Keratinocyte (primary cell): Measurements from ENCODE around the gene TEX48. TPM values are rescaled to one million over a fixed set of nuclear protein-coding genes. Genes with fewer than 3 reads are reported as not detected.

ENCODE experiments used
- DNase-seq: peaks from one replicate; pipeline ENCODE4 v3.0.0-alpha.2; 2011; ENCODE audit warnings: low read depth, missing footprints, low spot score
- FAIRE-seq: peaks from 2 replicates; lab custom pipeline; 2011; peaks lifted over from hg19 to GRCh38; lab: Jason Lieb, UNC
- H2AFZ ChIP-seq: 2 replicates; pipeline ENCODE4 v1.6.0; 2012; ENCODE audit warnings: low read length, control low read depth, inconsistent platforms; ENCODE audit not compliant: control insufficient read depth
- H3K27ac ChIP-seq: 2 replicates; pipeline ENCODE4 v1.5.1; 2011; ENCODE audit warnings: low read length; ENCODE audit not compliant: control insufficient read depth, insufficient read depth
- H3K27me3 ChIP-seq: 3 replicates; pipeline ENCODE4 v1.6.0; 2011; ENCODE audit warnings: low read length; ENCODE audit not compliant: control insufficient read depth, insufficient read depth; ENCODE audit errors: extremely low read depth
- H3K36me3 ChIP-seq, 2 experiments: 2 replicates in 1 of 2; 3 replicates in 1 of 2; pipeline ENCODE4 v1.5.1; 2011; ENCODE audit warnings: low read length in 2 of 2, mild to moderate bottlenecking in 1 of 2; ENCODE audit not compliant: control insufficient read depth in 2 of 2, insufficient read depth in 2 of 2; ENCODE audit errors: extremely low read depth in 1 of 2
- H3K4me1 ChIP-seq: 3 replicates; pipeline ENCODE4 v1.5.1; 2011; ENCODE audit warnings: low read length; ENCODE audit not compliant: control insufficient read depth, insufficient read depth; ENCODE audit errors: extremely low read depth
- H3K4me2 ChIP-seq: 3 replicates; pipeline ENCODE4 v1.6.0; 2011; ENCODE audit warnings: low read depth, low read length; ENCODE audit not compliant: control insufficient read depth, insufficient read depth; ENCODE audit errors: extremely low read depth
- H3K4me3 ChIP-seq, 3 experiments: fragments of 200-600 bp in 1 of 3; sonication (generic) in 1 of 3; 2 replicates in 2 of 3; 3 replicates in 1 of 3; pipeline ENCODE4 v1.5.1; 2011 to 2016; ENCODE audit warnings: low read length in 3 of 3, mild to moderate bottlenecking in 3 of 3, control low read depth in 2 of 3, inconsistent platforms in 1 of 3, low read depth in 1 of 3, mixed read lengths in 1 of 3, mixed run types in 1 of 3, moderate library complexity in 1 of 3; ENCODE audit not compliant: control insufficient read depth in 2 of 3, insufficient read depth in 2 of 3; ENCODE audit errors: extremely low read depth in 1 of 3
- H3K79me2 ChIP-seq: 2 replicates; pipeline ENCODE4 v1.6.0; 2012; ENCODE audit warnings: low read length; ENCODE audit not compliant: control insufficient read depth, insufficient read depth
- H3K9ac ChIP-seq: 3 replicates; pipeline ENCODE4 v1.6.0; 2011; ENCODE audit warnings: low read length; ENCODE audit not compliant: control insufficient read depth, insufficient read depth; ENCODE audit errors: extremely low read depth
- H3K9me1 ChIP-seq: 3 replicates; pipeline ENCODE4 v1.6.0; 2011; ENCODE audit warnings: low read length; ENCODE audit not compliant: control insufficient read depth, insufficient read depth; ENCODE audit errors: extremely low read depth
- H3K9me3 ChIP-seq: 2 replicates; pipeline ENCODE4 v1.5.1; 2012; ENCODE audit warnings: low read depth, low read length; ENCODE audit not compliant: control insufficient read depth
- H4K20me1 ChIP-seq: 3 replicates; pipeline ENCODE4 v1.6.0; 2011; ENCODE audit warnings: low read length; ENCODE audit not compliant: control insufficient read depth, insufficient read depth; ENCODE audit errors: extremely low read depth
- EZH2 ChIP-seq: IDR thresholded peaks from one replicate; pipeline ENCODE4 v1.6.1; 2012; ENCODE audit warnings: inconsistent platforms, mild to moderate bottlenecking, low read length, moderate library complexity
- dilution Hi-C: fragments of 300-500 bp; cut with MboI; formaldehyde crosslinking; loops from one replicate; pipeline ENCODE4 v1.7.0; 2020; ENCODE audit warnings: low sequenced_read_pairs; ENCODE audit not compliant: extremely low pct_ligation_motif_present
- polyA plus RNA-seq, 5 experiments: library from polyadenylated mRNA; depleted of rRNA in 3 of 5; stranded (reverse) in 3 of 5; stranded (forward) in 1 of 5; unstranded in 1 of 5; fragments of >200 nt; gene quantifications; 1 replicate in 1 of 5; 2 replicates in 3 of 5; 3 replicates in 1 of 5; pipeline versions ENCODE4 v1.2.1 to v1.2.3, GENCODE V29; 2011 to 2012; ENCODE audit warnings: missing spikeins in 2 of 5, low read depth in 1 of 5, low replicate concordance in 1 of 5
- TF ChIP-seq, protein P1 (sequence below), 3 experiments: IDR thresholded peaks in 1 of 3; conservative IDR thresholded peaks in 1 of 3; optimal IDR thresholded peaks in 1 of 3; 2 replicates in 2 of 3; 3 replicates in 1 of 3; pipeline versions ENCODE3 to v1.5.1; 2011; ENCODE audit warnings: low read length in 3 of 3, mild to moderate bottlenecking in 3 of 3, moderate library complexity in 2 of 3, control low read depth in 1 of 3, inconsistent platforms in 1 of 3; ENCODE audit not compliant: insufficient read depth in 2 of 3; ENCODE audit errors: extremely low read depth in 1 of 3

TEX48 gene
- polyA plus RNA-seq, 1 donor (not counting 4 experiments of a cell fraction or from before 2014, with no cell fraction given), result not detected

DNA sequence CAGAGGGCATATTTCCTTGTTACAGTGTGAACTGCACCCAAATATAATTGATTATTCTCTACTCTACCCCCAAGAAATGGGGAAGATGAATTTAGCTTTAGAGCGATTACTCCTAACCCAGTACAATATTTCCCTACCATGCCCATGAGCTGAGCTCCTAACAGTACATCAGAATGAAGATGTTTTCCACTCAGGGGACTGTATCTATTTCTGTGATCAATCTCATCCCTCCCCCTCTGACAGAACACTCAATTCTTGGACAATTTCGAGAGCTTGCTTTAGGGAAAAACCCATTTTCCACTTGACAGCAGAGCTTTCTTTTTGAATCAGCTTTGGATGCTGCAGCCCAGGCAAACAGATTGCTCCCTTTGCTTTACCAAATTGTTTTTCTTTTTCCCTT is 24.7 kb upstream of the TEX48 start:
- DNase-seq, result no peak
- no peak overlapping the region for H3K9ac ChIP-seq
- dilution Hi-C loops, result no loop called here

DNA sequence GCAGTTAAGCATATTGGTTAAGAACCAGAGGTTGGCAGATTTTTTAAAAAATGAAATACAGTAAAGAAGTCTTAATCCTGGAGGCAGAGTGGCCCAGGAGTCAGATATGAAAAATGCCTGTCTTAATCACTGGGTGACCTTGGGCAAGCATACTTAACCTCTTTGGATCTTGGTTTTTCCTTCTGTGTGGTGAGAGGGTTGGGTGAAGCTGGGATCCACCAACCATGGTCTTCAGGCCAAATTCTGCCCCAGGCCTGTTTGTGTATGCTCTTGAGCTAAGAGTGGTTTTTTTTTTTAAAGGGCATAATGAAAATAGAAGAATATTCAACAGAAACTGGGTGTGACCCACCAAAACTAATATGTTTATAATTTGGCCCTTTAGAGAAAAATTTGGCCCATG is 20.0 kb upstream of the TEX48 start:
- FAIRE-seq (no peak), DNase-seq (no peak)
- Histone ChIP-seq H3K4me1 (peaks cover 4% of the 10 kb centered on the region), H3K4me2 (no peak overlapping the region), H3K4me3 (no peak overlapping the region), H3K36me3 (no peaks in the 10 kb centered on the region), H4K20me1 (no peaks in the 10 kb centered on the region), H3K9ac (no peak overlapping the region), H3K79me2 (no peaks in the 10 kb centered on the region), H3K9me1 (no peaks in the 10 kb centered on the region), H3K27me3 (no peaks in the 10 kb centered on the region), H2AFZ (no peak overlapping the region), H3K27ac (no peak overlapping the region), H3K9me3 (no peaks in the 10 kb centered on the region)
- dilution Hi-C loops, result no loop called here
- TF ChIP-seq, protein P1, sequence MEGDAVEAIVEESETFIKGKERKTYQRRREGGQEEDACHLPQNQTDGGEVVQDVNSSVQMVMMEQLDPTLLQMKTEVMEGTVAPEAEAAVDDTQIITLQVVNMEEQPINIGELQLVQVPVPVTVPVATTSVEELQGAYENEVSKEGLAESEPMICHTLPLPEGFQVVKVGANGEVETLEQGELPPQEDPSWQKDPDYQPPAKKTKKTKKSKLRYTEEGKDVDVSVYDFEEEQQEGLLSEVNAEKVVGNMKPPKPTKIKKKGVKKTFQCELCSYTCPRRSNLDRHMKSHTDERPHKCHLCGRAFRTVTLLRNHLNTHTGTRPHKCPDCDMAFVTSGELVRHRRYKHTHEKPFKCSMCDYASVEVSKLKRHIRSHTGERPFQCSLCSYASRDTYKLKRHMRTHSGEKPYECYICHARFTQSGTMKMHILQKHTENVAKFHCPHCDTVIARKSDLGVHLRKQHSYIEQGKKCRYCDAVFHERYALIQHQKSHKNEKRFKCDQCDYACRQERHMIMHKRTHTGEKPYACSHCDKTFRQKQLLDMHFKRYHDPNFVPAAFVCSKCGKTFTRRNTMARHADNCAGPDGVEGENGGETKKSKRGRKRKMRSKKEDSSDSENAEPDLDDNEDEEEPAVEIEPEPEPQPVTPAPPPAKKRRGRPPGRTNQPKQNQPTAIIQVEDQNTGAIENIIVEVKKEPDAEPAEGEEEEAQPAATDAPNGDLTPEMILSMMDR (optimal IDR thresholded peaks at IDR 0.05 in 1 of 3, IDR thresholded peaks at IDR 0.05 in 1 of 3, conservative IDR thresholded peaks at IDR 0.05 in 1 of 3; ENCODE audit: extremely low read depth in 1 of 3, insufficient read depth in 2 of 3, low read length in 3 of 3), result no peak
- no peak for TF ChIP-seq EZH2

More for the DNA sequence above, 24.7 kb upstream of the TEX48 start:
- no peak for FAIRE-seq
- H3K4me3 ChIP-seq, result no peak overlapping the region
- no peaks in the 10 kb centered on the region for H4K20me1 ChIP-seq
- no peaks in the 10 kb centered on the region for H3K36me3 ChIP-seq
- H3K27me3 ChIP-seq, result no peaks in the 10 kb centered on the region
- H3K4me2 ChIP-seq, result no peak overlapping the region
- H3K27ac ChIP-seq, result no peak overlapping the region
- H3K79me2 ChIP-seq, result no peaks in the 10 kb centered on the region
- H3K9me1 ChIP-seq, result no peaks in the 10 kb centered on the region
- H2AFZ ChIP-seq, result no peak overlapping the region
- TF ChIP-seq, protein P1 (optimal IDR thresholded peaks at IDR 0.05 in 1 of 3, IDR thresholded peaks at IDR 0.05 in 1 of 3, conservative IDR thresholded peaks at IDR 0.05 in 1 of 3; ENCODE audit: extremely low read depth in 1 of 3, insufficient read depth in 2 of 3, low read length in 3 of 3), result no peak
- TF ChIP-seq EZH2, result no peak
- H3K4me1 ChIP-seq, result no peaks in the 10 kb centered on the region
- H3K9me3 ChIP-seq, result no peaks in the 10 kb centered on the region
